Peyer's patch (tissue), 4 donors: ENCODE results near the gene SSU72.

Source experiments
- POLR2A ChIP-seq, 2 donors: fragments of 450-650 bp; IDR thresholded peaks; one replicate each; pipeline ENCODE4 v1.5.1; 2017; ENCODE audit warnings: antibody characterized with exemption in 2 of 2, mild to moderate bottlenecking in 2 of 2, moderate library complexity in 2 of 2
- TF ChIP-seq, protein P1 (sequence below), 6 experiments: fragments of 450-650 bp in 4 of 6; fragments of 200-600 bp in 2 of 6; sonication (generic) in 1 of 6; IDR thresholded peaks; one replicate each; pipeline ENCODE4 v1.5.1; 2017 to 2019; ENCODE audit warnings: antibody characterized with exemption in 6 of 6, mild to moderate bottlenecking in 3 of 6, moderate library complexity in 1 of 6

DNA sequence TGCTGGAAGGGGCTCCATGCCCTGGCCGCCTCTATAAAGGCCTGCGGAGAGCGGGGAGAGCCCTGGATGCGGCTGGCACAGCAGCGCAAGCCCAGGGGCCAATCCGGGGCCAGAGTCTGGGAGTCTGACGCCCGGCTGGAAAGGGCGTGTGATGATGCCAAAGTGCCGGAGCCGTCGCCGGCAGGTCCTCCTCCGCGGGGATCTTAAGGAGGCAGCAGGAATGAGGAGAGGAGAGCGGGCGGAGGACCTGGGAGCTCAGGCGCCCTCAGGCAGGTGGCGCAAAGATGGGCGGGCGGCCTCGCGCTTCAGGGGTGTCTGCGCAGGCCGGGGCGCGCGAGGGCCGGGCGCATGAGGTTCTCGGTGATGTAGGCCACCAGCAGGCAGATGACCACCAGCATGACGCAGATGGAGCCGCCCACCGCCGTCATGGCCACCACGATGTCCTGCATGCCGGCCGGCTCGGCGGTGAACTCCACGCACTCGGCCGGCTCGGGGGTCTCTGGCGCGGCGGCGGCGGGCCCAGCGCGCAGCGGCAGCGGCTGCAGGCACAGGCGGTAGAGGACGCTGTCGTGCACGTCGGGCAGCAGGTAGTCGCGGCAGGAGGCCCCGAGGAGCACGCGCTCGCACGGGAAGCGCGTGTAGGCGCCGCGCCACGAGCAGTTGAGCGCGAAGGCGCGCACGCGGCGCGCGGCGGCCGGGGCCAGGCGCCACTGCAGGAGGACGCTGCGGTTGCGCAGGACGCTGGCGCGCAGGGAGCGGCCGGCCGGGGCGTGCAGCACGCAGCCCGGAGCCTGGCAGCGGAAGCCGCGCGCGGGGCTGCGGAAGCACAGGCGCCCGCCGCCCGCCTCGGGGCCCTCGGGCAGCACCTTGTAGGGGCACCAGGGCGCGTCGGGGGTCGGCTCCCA is 24.6 kb upstream of the SSU72 start:
- TF ChIP-seq, protein P1, sequence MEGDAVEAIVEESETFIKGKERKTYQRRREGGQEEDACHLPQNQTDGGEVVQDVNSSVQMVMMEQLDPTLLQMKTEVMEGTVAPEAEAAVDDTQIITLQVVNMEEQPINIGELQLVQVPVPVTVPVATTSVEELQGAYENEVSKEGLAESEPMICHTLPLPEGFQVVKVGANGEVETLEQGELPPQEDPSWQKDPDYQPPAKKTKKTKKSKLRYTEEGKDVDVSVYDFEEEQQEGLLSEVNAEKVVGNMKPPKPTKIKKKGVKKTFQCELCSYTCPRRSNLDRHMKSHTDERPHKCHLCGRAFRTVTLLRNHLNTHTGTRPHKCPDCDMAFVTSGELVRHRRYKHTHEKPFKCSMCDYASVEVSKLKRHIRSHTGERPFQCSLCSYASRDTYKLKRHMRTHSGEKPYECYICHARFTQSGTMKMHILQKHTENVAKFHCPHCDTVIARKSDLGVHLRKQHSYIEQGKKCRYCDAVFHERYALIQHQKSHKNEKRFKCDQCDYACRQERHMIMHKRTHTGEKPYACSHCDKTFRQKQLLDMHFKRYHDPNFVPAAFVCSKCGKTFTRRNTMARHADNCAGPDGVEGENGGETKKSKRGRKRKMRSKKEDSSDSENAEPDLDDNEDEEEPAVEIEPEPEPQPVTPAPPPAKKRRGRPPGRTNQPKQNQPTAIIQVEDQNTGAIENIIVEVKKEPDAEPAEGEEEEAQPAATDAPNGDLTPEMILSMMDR (IDR thresholded peaks at IDR 0.05) = peak in 3 of 6 experiments; percentile 9 to 22 (median 14)
- TF ChIP-seq POLR2A (IDR thresholded peaks at IDR 0.05) = no peak
